HepG2 (cell line): Measurements from ENCODE around the gene TMEM184B. TPM values are rescaled to one million over a fixed set of nuclear protein-coding genes. Genes with fewer than 3 reads are reported as not detected.

ENCODE experiments used
- ADNP ChIP-seq: sonication (generic); formaldehyde crosslinking; IDR thresholded peaks from 2 replicates; pipeline ENCODE4 v1.4.0; 2020; ENCODE audit warnings: missing genetic modification reagents
- AHR ChIP-seq: IDR thresholded peaks from 2 replicates; pipeline ENCODE4 v1.6.1; 2018; ENCODE audit warnings: missing genetic modification reagents, missing compliant biosample characterization
- DRAP1 ChIP-seq: IDR thresholded peaks from 2 replicates; pipeline ENCODE4 v1.6.1; 2016; ENCODE audit warnings: missing genetic modification reagents, missing compliant biosample characterization
- FOXC1 ChIP-seq: sonication (generic); formaldehyde crosslinking; IDR thresholded peaks from 2 replicates; pipeline ENCODE4 v1.8.0; 2022; ENCODE audit warnings: mild to moderate bottlenecking, missing genetic modification reagents, borderline replicate concordance
- HDAC6 ChIP-seq: fragments of 200-600 bp; sonication (generic); IDR thresholded peaks from 2 replicates; pipeline ENCODE4 v1.7.0; 2017; ENCODE audit warnings: mild to moderate bottlenecking, antibody characterized with exemption, low read length, low read depth
- HNRNPUL1 ChIP-seq: fragments of 200-400 bp; formaldehyde crosslinking; IDR thresholded peaks from 2 replicates; pipeline ENCODE4 v1.6.1; 2017; ENCODE audit warnings: low read depth, mild to moderate bottlenecking, low read length, moderate library complexity
- KLF15 ChIP-seq: sonication (generic); formaldehyde crosslinking; IDR thresholded peaks from 2 replicates; pipeline ENCODE4 v1.8.1; 2023; ENCODE audit warnings: borderline replicate concordance, mild to moderate bottlenecking, inconsistent platforms, missing genetic modification reagents, mixed read lengths
- PATZ1 ChIP-seq: sonication (generic); formaldehyde crosslinking; IDR thresholded peaks from 2 replicates; pipeline ENCODE4 v1.4.0; 2020; ENCODE audit warnings: missing genetic modification reagents
- TCF7L2 ChIP-seq: IDR thresholded peaks from 2 replicates; pipeline ENCODE4 v1.6.1; 2011; ENCODE audit warnings: mild to moderate bottlenecking, low read depth, low read length, moderate library complexity
- ZNF12 ChIP-seq: sonication (generic); formaldehyde crosslinking; IDR thresholded peaks from 2 replicates; pipeline ENCODE4 v1.5.0; 2020; ENCODE audit warnings: missing genetic modification reagents
- ZNF639 ChIP-seq: conservative IDR thresholded peaks from 2 replicates; pipeline ENCODE4 v1.6.1; 2018; ENCODE audit warnings: missing genetic modification reagents
- ZNF850 ChIP-seq: sonication (generic); formaldehyde crosslinking; conservative IDR thresholded peaks from 2 replicates; pipeline ENCODE4 v1.9.0; 2021; ENCODE audit warnings: mild to moderate bottlenecking, missing genetic modification reagents
- polyA plus RNA-seq, 8 experiments: library from polyadenylated mRNA; depleted of rRNA in 3 of 8; stranded (reverse) in 7 of 8; unstranded in 1 of 8; fragments of >200 nt; fragmentation: Illumina TruSeq in 4 of 8; extraction: Trizol in 4 of 8; gene quantifications; 2 replicates each; pipeline versions ENCODE4 v1.2.1 to v1.2.3, GENCODE V29; 2011 to 2016; ENCODE audit warnings: low read depth in 4 of 8, missing spikeins in 1 of 8, mixed read lengths in 1 of 8; ENCODE audit not compliant: insufficient read depth in 1 of 8
- total RNA-seq, 5 experiments: library from RNA; depleted of rRNA; stranded (reverse); fragments of >200 nt; fragmentation: Illumina TruSeq; extraction: Trizol; gene quantifications; 2 replicates each; pipeline ENCODE4 v1.2.3, GENCODE V29; 2016; ENCODE audit warnings: low read depth in 1 of 5
- TF ChIP-seq, protein P1 (sequence below), 2 experiments: sonication (generic) in 1 of 2; formaldehyde crosslinking in 1 of 2; IDR thresholded peaks; 2 replicates each; pipeline versions ENCODE4 v1.6.1 to v1.9.0; 2014 to 2022; ENCODE audit warnings: antibody characterized with exemption in 1 of 2, borderline replicate concordance in 1 of 2, inconsistent platforms in 1 of 2, low read depth in 1 of 2, missing genetic modification reagents in 1 of 2
- TF ChIP-seq, protein P2 (sequence below): sonication (generic); formaldehyde crosslinking; IDR thresholded peaks from 2 replicates; pipeline ENCODE4 v1.5.1; 2020; ENCODE audit warnings: mild to moderate bottlenecking, moderate library complexity, missing genetic modification reagents
- TF ChIP-seq, protein P3 (sequence below): sonication (generic); formaldehyde crosslinking; IDR thresholded peaks from 2 replicates; pipeline ENCODE4 v1.8.0; 2022; ENCODE audit warnings: low read depth, missing genetic modification reagents

The TMEM184B gene
- total and polyA plus RNA-seq, 2 of the 13 experiments (the other 11 are each of a cell fraction or from before 2014, with no cell fraction given): 15.9 to 16.0 TPM

- TF ChIP-seq, protein P1, sequence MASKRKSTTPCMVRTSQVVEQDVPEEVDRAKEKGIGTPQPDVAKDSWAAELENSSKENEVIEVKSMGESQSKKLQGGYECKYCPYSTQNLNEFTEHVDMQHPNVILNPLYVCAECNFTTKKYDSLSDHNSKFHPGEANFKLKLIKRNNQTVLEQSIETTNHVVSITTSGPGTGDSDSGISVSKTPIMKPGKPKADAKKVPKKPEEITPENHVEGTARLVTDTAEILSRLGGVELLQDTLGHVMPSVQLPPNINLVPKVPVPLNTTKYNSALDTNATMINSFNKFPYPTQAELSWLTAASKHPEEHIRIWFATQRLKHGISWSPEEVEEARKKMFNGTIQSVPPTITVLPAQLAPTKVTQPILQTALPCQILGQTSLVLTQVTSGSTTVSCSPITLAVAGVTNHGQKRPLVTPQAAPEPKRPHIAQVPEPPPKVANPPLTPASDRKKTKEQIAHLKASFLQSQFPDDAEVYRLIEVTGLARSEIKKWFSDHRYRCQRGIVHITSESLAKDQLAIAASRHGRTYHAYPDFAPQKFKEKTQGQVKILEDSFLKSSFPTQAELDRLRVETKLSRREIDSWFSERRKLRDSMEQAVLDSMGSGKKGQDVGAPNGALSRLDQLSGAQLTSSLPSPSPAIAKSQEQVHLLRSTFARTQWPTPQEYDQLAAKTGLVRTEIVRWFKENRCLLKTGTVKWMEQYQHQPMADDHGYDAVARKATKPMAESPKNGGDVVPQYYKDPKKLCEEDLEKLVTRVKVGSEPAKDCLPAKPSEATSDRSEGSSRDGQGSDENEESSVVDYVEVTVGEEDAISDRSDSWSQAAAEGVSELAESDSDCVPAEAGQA (IDR thresholded peaks at IDR 0.05; ENCODE audit: low read depth): no peak
- TF ChIP-seq, protein P1 (CRISPR knock-in tag; IDR thresholded peaks at IDR 0.05; ENCODE audit: borderline replicate concordance): no peak
- TF ChIP-seq ZNF639 (CRISPR knock-in tag) (no peak), ADNP (no peak), KLF15 (CRISPR knock-in tag) (no peak; the same call in 1 of the 2 replicates), AHR (no peak), FOXC1 (CRISPR knock-in tag) (no peak; the same call in 1 of the 2 replicates), DRAP1 (CRISPR knock-in tag) (no peak), HDAC6 (no peak), TCF7L2 (no peak), HNRNPUL1 (no peak), ZNF850 (0 out of 2 replicates have a peak, but pooled peaks have one; percentile 46), PATZ1 (CRISPR knock-in tag) (0 out of 2 replicates have a peak, but pooled peaks have one; percentile 12), ZNF12 (CRISPR knock-in tag) (no peak)
- TF ChIP-seq, protein P2, sequence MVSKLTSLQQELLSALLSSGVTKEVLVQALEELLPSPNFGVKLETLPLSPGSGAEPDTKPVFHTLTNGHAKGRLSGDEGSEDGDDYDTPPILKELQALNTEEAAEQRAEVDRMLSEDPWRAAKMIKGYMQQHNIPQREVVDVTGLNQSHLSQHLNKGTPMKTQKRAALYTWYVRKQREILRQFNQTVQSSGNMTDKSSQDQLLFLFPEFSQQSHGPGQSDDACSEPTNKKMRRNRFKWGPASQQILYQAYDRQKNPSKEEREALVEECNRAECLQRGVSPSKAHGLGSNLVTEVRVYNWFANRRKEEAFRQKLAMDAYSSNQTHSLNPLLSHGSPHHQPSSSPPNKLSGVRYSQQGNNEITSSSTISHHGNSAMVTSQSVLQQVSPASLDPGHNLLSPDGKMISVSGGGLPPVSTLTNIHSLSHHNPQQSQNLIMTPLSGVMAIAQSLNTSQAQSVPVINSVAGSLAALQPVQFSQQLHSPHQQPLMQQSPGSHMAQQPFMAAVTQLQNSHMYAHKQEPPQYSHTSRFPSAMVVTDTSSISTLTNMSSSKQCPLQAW (CRISPR knock-in tag): 0 out of 2 replicates have a peak, but pooled peaks have one; percentile 26
- TF ChIP-seq, protein P3, sequence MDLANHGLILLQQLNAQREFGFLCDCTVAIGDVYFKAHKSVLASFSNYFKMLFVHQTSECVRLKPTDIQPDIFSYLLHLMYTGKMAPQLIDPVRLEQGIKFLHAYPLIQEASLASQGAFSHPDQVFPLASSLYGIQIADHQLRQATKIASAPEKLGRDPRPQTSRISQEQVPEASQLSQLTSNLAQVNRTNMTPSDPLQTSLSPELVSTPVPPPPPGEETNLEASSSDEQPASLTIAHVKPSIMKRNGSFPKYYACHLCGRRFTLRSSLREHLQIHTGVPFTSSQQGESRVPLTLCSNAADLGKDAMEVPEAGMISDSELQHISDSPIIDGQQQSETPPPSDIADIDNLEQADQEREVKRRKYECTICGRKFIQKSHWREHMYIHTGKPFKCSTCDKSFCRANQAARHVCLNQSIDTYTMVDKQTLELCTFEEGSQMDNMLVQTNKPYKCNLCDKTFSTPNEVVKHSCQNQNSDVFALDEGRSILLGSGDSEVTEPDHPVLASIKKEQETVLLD (CRISPR knock-in tag): no peak; the same call in 1 of the 2 replicates
Observed at GRCh38 chr22:38202437-38203089, 70.2 kb downstream of the TMEM184B start (continued).
